Measurements from ENCODE around the gene CLDN3.
"Not testable (repeated sequence)": the region's sequence is repeated elsewhere in the genome, so short reads cannot be mapped to it uniquely, and the experiment has no call there.

GRCh38 chr7:73722182-73722581 is 47.9 kb downstream of the CLDN3 start:
- TF ChIP-seq CTCF (IDR thresholded peaks at IDR 0.05); POLR2A (IDR thresholded peaks at IDR 0.05; ENCODE audit: low read depth); POLR2AphosphoS5 (IDR thresholded peaks at IDR 0.05): not testable (repeated sequence)
